Measurements from ENCODE around the gene BIN2. TPM values are rescaled to one million over a fixed set of nuclear protein-coding genes. Genes with fewer than 3 reads are reported as not detected.

The BIN2 gene
- total and polyA plus RNA-seq, 9 of the 15 experiments (the other 6 are each of a cell fraction or from before 2014, with no cell fraction given) = 0.04 to 0.39 (median 0.25) TPM; not detected in 1

DNA sequence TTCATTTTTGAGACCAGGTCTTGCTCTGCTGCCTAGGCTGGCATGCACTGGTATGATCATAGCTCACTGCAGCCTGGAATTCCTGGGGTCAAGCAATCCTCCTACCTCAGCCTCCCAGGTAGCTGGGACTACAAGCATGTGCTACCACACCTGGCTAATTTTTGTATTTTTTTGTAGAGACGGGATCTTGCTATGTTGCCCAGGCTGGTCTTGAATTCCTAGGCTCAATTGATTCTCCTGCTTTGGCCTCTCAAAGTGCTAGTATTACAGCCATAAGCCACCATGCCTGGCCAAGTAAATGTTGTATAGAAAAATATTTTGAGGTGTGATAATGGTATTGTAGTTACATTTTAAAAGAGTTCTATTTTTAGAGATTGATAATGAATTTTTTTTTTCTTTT, 12.6 kb downstream of the BIN2 start:
- Histone ChIP-seq H3K9me1 (ENCODE audit: control insufficient read depth, insufficient read depth, low read length) (no peaks in the 10 kb centered on the region), H3K9me3 (replicated peaks; ENCODE audit: control insufficient read depth, insufficient read depth, low read depth, low read length) (no peaks in the 10 kb centered on the region), H3K79me2 (ENCODE audit: control insufficient read depth, insufficient read depth, low read length) (no peaks in the 10 kb centered on the region), H3K4me1 (replicated peaks in 1 of 2; ENCODE audit: control insufficient read depth in 2 of 2, insufficient read depth in 2 of 2, low read length in 2 of 2) (peaks cover 7 to 8% of the 10 kb centered on the region in 2 experiments; a peak in 3 of 5 replicates), H3K36me3 (ENCODE audit: control insufficient read depth, insufficient read depth, low read length) (no peaks in the 10 kb centered on the region), H3K9ac (ENCODE audit: insufficient read depth in 1 of 2, low read depth in 2 of 2, low read length in 2 of 2) (no peak overlapping the region), H3K4me3 (no peak overlapping the region), H2AFZ (ENCODE audit: low read depth, low read length) (no peak overlapping the region), H4K20me1 (replicated peaks; ENCODE audit: control insufficient read depth, insufficient read depth, low read length) (no peaks in the 10 kb centered on the region), H3K27me3 (ENCODE audit: control insufficient read depth in 2 of 2, insufficient read depth in 2 of 2, low read length in 2 of 2) (no peaks in the 10 kb centered on the region), H3K27ac (ENCODE audit: extremely low read depth, low read depth, low read length) (no peak overlapping the region), H3K4me2 (ENCODE audit: insufficient read depth, low read length) (no peak overlapping the region)
- POLR2A ChIA-PET = interaction anchor here (0.8 to 1.6 kb wide), 2 partner anchors 10 to 20 kb away, joined by 3 to 6 read pairs; no protein-coding TSS in a partner anchor
- CTCF ChIA-PET (ENCODE audit: low intra/inter-chr PET ratio) = no interaction called here
- intact Hi-C loops (cut with micrococcal nuclease) (no loop called here), in situ Hi-C loops (cut with MboI) (no loop called here)
- ATAC-seq (no peak), DNase-seq (ENCODE audit: extremely low read depth in 1 of 4, low spot score in 3 of 4) (no peak), FAIRE-seq (no peak)
- 79% methylated on average over 1 of the region's 1 CpG for WGBS (ENCODE audit: insufficient coverage, low coverage, missing lambda C conversion rate)
- BruUV-seq (replicated peaks) = no TSS peak
- TF ChIP-seq ARID2 (IDR thresholded peaks at IDR 0.05) = no peak
- TF ChIP-seq MBD2 (IDR thresholded peaks at IDR 0.05; ENCODE audit: borderline replicate concordance, low read depth) = no peak
- no peak for TF ChIP-seq NFIC (IDR thresholded peaks at IDR 0.05)
- no peak for TF ChIP-seq TAF9B (IDR thresholded peaks at IDR 0.05; ENCODE audit: partially characterized antibody)
- TF ChIP-seq KLF6 (CRISPR knock-in tag; IDR thresholded peaks at IDR 0.05; ENCODE audit: borderline replicate concordance) = no peak
- TF ChIP-seq, protein P1, sequence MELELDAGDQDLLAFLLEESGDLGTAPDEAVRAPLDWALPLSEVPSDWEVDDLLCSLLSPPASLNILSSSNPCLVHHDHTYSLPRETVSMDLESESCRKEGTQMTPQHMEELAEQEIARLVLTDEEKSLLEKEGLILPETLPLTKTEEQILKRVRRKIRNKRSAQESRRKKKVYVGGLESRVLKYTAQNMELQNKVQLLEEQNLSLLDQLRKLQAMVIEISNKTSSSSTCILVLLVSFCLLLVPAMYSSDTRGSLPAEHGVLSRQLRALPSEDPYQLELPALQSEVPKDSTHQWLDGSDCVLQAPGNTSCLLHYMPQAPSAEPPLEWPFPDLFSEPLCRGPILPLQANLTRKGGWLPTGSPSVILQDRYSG (tag; conservative IDR thresholded peaks at IDR 0.05; ENCODE audit: low read depth) = no peak
- TF ChIP-seq RBM25 (IDR thresholded peaks at IDR 0.05; ENCODE audit: low read depth, low read length, severe bottlenecking) = peak; percentile 37
- TF ChIP-seq JUNB (CRISPR knock-in tag; conservative IDR thresholded peaks at IDR 0.05) = no peak
- no peak for TF ChIP-seq SMAD1 (IDR thresholded peaks at IDR 0.05; ENCODE audit: low read depth, low read length, partially characterized antibody)
- TF ChIP-seq PHF20 (IDR thresholded peaks at IDR 0.05; ENCODE audit: partially characterized antibody) = no peak
- TF ChIP-seq, protein P2, sequence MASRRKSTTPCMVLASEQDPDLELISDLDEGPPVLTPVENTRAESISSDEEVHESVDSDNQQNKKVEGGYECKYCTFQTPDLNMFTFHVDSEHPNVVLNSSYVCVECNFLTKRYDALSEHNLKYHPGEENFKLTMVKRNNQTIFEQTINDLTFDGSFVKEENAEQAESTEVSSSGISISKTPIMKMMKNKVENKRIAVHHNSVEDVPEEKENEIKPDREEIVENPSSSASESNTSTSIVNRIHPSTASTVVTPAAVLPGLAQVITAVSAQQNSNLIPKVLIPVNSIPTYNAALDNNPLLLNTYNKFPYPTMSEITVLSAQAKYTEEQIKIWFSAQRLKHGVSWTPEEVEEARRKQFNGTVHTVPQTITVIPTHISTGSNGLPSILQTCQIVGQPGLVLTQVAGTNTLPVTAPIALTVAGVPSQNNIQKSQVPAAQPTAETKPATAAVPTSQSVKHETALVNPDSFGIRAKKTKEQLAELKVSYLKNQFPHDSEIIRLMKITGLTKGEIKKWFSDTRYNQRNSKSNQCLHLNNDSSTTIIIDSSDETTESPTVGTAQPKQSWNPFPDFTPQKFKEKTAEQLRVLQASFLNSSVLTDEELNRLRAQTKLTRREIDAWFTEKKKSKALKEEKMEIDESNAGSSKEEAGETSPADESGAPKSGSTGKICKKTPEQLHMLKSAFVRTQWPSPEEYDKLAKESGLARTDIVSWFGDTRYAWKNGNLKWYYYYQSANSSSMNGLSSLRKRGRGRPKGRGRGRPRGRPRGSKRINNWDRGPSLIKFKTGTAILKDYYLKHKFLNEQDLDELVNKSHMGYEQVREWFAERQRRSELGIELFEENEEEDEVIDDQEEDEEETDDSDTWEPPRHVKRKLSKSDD (conservative IDR thresholded peaks at IDR 0.05; ENCODE audit: low read length) = no peak
- TF ChIP-seq ZNF121 (CRISPR knock-in tag; conservative IDR thresholded peaks at IDR 0.05) = peak; percentile 59
- TF ChIP-seq NFYB (IDR thresholded peaks at IDR 0.05; ENCODE audit: extremely low read depth, insufficient read length) = no peak
- TF ChIP-seq ZBTB7A (IDR thresholded peaks at IDR 0.05; ENCODE audit: borderline replicate concordance, control insufficient read depth, low read depth, low read length) = no peak
- TF ChIP-seq ATF7 (IDR thresholded peaks at IDR 0.05) = no peak

All from K562 (cell line).